ENCODE measurements around the gene PEMT.

Gene PEMT

DNA sequence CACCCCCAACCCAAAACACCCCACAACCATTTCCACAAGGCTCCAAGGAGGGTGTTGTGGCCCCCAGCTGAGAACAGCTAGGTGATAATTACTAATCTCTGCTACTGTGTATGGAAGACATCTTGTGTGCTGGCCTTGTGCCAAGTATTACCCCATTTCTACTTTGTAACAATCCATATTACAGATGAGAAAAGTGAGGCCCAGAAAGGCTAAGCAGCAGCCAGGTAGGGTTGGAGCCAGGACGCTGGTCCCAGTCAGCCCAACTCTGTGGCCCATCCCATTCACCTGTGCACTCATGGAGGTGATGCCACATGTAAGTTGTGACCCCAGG lies 12.4 kb upstream of the PEMT start:
- no peak for DNase-seq (ENCODE audit: low read depth)
- H3K4me3 ChIP-seq (ENCODE audit: control insufficient read depth, low read depth, low read length) = no peak overlapping the region
- TF ChIP-seq, protein P1, sequence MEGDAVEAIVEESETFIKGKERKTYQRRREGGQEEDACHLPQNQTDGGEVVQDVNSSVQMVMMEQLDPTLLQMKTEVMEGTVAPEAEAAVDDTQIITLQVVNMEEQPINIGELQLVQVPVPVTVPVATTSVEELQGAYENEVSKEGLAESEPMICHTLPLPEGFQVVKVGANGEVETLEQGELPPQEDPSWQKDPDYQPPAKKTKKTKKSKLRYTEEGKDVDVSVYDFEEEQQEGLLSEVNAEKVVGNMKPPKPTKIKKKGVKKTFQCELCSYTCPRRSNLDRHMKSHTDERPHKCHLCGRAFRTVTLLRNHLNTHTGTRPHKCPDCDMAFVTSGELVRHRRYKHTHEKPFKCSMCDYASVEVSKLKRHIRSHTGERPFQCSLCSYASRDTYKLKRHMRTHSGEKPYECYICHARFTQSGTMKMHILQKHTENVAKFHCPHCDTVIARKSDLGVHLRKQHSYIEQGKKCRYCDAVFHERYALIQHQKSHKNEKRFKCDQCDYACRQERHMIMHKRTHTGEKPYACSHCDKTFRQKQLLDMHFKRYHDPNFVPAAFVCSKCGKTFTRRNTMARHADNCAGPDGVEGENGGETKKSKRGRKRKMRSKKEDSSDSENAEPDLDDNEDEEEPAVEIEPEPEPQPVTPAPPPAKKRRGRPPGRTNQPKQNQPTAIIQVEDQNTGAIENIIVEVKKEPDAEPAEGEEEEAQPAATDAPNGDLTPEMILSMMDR (conservative IDR thresholded peaks at IDR 0.05; ENCODE audit: control insufficient read depth, insufficient read depth, low read depth, low read length) = no peak

DNA sequence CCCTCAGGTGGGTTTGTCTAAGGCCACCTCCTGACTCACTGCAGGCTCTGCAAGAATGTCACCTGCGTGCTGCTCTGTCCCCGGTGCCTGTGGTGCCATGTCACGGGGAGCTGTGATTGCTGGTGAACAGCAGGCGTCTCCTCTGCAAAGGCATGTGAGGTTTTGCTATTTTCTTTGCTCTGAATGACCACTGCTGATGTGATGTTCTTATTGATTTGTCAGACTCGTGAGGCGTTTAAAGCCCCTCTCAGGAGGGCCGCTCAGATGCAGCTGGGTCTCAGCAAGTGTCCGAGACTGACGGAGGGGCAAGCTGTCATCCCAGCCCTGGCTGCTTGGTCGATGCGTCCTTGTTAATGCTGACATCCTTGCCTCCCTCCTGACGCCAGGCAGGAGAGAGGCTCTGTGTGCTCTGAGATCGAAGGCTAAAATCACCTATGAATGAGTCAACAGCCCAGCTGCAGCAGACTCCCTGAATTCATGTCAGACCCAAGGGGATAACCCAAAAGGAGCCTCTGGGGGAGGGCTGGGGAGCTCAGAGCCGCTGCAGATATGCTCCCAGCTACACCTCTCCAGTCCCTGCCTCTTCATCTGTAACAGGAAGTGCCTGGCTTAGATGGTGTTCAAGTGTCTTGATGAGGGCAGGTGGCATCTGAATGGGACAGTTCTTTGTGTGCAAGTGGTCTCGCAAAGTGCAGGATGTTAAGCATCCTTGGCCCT lies 11.8 kb upstream of the PEMT start:
- TF ChIP-seq, protein P1 (conservative IDR thresholded peaks at IDR 0.05; ENCODE audit: control insufficient read depth, insufficient read depth, low read depth, low read length) = no peak
- DNase-seq (ENCODE audit: low read depth) = no peak
- H3K4me3 ChIP-seq (ENCODE audit: control insufficient read depth, low read depth, low read length) = no peak overlapping the region

DNA sequence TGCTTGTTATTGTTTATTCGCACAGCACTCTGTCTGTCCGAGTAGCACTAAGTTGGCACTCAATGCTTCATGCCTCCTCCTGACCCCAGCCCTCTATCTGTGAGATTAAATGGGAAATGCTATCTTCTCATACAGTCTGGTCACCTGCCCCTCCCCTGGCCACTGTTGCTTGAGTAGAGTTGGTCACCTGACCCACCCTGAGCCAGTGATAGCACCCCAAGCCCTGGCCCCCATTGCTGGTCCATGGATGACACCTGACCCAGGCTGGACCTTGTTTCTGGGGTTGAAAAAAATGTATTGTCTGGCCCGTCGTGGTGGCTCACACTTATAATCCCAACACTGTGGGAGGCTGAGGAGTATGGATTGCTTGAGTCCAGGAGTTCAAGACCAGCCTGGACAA lies 8.5 kb upstream of the PEMT start:
- DNase-seq (ENCODE audit: low read depth) = no peak
- TF ChIP-seq, protein P1 (conservative IDR thresholded peaks at IDR 0.05; ENCODE audit: control insufficient read depth, insufficient read depth, low read depth, low read length) = no peak
- no peak overlapping the region for H3K4me3 ChIP-seq (ENCODE audit: control insufficient read depth, low read depth, low read length)

DNA sequence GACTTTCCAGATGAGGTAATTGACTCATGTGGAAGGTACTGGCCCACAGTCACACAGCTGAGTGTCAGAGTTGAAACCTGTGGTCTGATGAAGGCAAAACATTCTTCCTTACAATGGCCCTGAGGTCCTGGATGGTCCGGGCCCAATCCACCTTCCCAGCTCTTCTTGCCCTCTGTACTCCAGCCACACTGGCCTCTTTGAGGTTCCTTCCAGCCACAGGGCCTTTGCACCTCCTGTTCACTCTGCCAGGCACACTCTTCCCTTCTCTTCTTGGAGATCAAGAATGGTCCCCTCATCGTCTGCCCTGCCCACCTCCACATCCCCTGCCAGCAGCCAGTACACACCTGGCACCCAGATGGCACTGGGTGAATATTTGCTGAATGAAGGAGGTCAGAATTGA lies 6.5 kb upstream of the PEMT start:
- H3K4me3 ChIP-seq (ENCODE audit: control insufficient read depth, low read depth, low read length) = no peak overlapping the region
- TF ChIP-seq, protein P1 (conservative IDR thresholded peaks at IDR 0.05; ENCODE audit: control insufficient read depth, insufficient read depth, low read depth, low read length) = no peak
- DNase-seq (ENCODE audit: low read depth) = no peak

DNA sequence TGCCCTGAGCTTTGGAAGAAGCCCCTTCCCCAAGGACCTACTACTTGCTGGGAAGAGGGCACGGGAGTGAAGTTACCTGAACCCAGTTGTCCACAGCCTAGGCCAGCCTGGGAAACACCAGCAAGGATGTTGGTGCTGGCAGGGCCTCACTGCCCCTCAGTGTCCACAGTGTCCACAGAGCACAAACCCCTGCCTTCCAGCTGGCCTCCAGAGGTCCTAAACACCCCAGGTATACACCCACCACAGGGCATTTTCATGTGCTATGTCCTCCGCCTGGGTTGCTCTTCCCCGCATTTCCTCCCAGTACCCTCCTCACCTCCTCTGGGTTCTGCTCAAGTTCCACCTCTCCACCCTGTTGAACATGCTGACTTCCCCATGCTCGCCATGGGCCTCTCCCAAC lies 4.2 kb upstream of the PEMT start:
- no peak for DNase-seq (ENCODE audit: low read depth)
- TF ChIP-seq, protein P1 (conservative IDR thresholded peaks at IDR 0.05; ENCODE audit: control insufficient read depth, insufficient read depth, low read depth, low read length) = no peak
- no peak overlapping the region for H3K4me3 ChIP-seq (ENCODE audit: control insufficient read depth, low read depth, low read length)

DNA sequence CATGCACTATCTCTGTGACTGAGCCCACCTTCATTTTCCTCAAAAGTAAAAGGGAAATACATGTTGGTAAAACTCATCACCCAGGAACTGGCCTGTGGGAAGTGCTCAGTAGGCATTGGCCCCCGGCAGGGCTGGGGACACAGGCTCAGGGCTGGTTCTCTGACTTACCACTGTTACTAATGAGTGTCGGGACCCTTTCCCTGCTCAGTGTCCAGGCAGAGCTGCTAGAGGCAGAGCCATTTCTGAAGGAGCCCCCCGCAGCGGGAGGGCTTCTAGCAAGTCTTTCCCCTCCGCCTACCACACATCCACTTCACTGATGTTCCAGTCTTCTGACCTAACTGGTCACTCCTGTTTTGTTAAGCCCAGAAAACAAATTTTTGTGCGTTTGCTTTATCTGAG lies 1.7 kb upstream of the PEMT start:
- TF ChIP-seq, protein P1 (conservative IDR thresholded peaks at IDR 0.05; ENCODE audit: control insufficient read depth, insufficient read depth, low read depth, low read length) = no peak
- no peak overlapping the region for H3K4me3 ChIP-seq (ENCODE audit: control insufficient read depth, low read depth, low read length)
- DNase-seq (ENCODE audit: low read depth) = no peak

DNA sequence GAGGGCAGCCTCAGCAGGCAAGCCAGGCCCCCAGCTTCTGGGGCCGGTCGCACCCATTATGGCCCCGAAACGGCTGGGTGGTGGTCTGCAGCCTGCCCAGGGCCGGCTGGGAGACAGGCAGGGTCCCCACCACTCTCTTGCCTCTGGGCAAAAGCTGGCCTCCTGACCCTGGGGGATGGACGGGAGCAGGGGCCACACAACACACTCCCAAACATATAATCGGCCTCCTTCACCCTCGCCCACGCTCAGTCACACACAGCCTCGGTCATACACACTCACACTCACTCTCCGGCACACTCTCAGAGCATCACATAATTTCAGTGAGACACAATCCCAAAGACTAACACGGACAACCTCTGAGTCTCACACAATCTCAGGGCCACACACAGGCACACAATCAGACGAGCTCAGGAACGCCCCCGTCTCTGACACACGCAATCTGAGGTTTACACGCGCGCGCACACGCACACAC lies 589 bp downstream of the PEMT start:
- no peak for DNase-seq (ENCODE audit: low read depth)
- TF ChIP-seq, protein P1 (conservative IDR thresholded peaks at IDR 0.05; ENCODE audit: control insufficient read depth, insufficient read depth, low read depth, low read length) = no peak
- H3K4me3 ChIP-seq (ENCODE audit: control insufficient read depth, low read depth, low read length) = peak overlapping the region; percentile 69
